Measurements from ENCODE around the gene MSI2.

MSI2 gene

GRCh38 chr17:57538736-57539456, 282.6 kb downstream of the MSI2 start (continued):
- peak; percentile 84 for TF ChIP-seq TSHZ2 (CRISPR knock-in tag; IDR thresholded peaks at IDR 0.05)
- TF ChIP-seq TOX (CRISPR knock-in tag; IDR thresholded peaks at IDR 0.05; ENCODE audit: borderline replicate concordance) = no peak
- peak; percentile 49; the same call in 1 of the 2 replicates for TF ChIP-seq ZFP3 (CRISPR knock-in tag; IDR thresholded peaks at IDR 0.05)
- TF ChIP-seq CREB5 (CRISPR knock-in tag; IDR thresholded peaks at IDR 0.05; ENCODE audit: low read depth) = peak; percentile 27; the same call in 1 of the 2 replicates
- no peak for TF ChIP-seq ZFP30 (CRISPR knock-in tag; IDR thresholded peaks at IDR 0.05)
- TF ChIP-seq CSDC2 (CRISPR knock-in tag; IDR thresholded peaks at IDR 0.05) = no peak
- peak; percentile 62 for TF ChIP-seq ZNF70 (CRISPR knock-in tag; IDR thresholded peaks at IDR 0.05)
- TF ChIP-seq GLIS3 (CRISPR knock-in tag; IDR thresholded peaks at IDR 0.05) = no peak

GRCh38 chr17:57539529-57540301, 283.4 kb downstream of the MSI2 start:
- TF ChIP-seq ZFP3 (CRISPR knock-in tag; IDR thresholded peaks at IDR 0.05) (0 out of 2 replicates have a peak, but pooled peaks have one; percentile 28), TSHZ2 (CRISPR knock-in tag; IDR thresholded peaks at IDR 0.05) (peak; percentile 35; the same call in 1 of the 2 replicates), CSRNP3 (CRISPR knock-in tag; IDR thresholded peaks at IDR 0.05) (0 out of 2 replicates have a peak, but pooled peaks have one; percentile 27), TCF4 (CRISPR knock-in tag; IDR thresholded peaks at IDR 0.05; ENCODE audit: borderline replicate concordance) (peak; percentile 16; the same call in 1 of the 2 replicates), BACH2 (CRISPR knock-in tag; IDR thresholded peaks at IDR 0.05; ENCODE audit: borderline replicate concordance) (no peak)
- ATAC-seq = no peak

GRCh38 chr17:57540596-57540995, 284.3 kb downstream of the MSI2 start:
- no peak for ATAC-seq
- no peak for TF ChIP-seq ZFP30 (CRISPR knock-in tag; IDR thresholded peaks at IDR 0.05)
- no peak for TF ChIP-seq TOX (CRISPR knock-in tag; IDR thresholded peaks at IDR 0.05; ENCODE audit: borderline replicate concordance)

GRCh38 chr17:57541049-57541448, 284.7 kb downstream of the MSI2 start:
- no peak for ATAC-seq
- no peak for TF ChIP-seq TCF4 (CRISPR knock-in tag; IDR thresholded peaks at IDR 0.05; ENCODE audit: borderline replicate concordance)
- no peak for TF ChIP-seq TOX (CRISPR knock-in tag; IDR thresholded peaks at IDR 0.05; ENCODE audit: borderline replicate concordance)
- no peak for TF ChIP-seq ZNF70 (CRISPR knock-in tag; IDR thresholded peaks at IDR 0.05)
- no peak for TF ChIP-seq ESRRG (CRISPR knock-in tag; IDR thresholded peaks at IDR 0.05)
- no peak for TF ChIP-seq PPARA (CRISPR knock-in tag; IDR thresholded peaks at IDR 0.05; ENCODE audit: borderline replicate concordance)
- TF ChIP-seq ZFP30 (CRISPR knock-in tag; IDR thresholded peaks at IDR 0.05) = no peak
- no peak for TF ChIP-seq BACH2 (CRISPR knock-in tag; IDR thresholded peaks at IDR 0.05; ENCODE audit: borderline replicate concordance)
- TF ChIP-seq CREB5 (CRISPR knock-in tag; IDR thresholded peaks at IDR 0.05; ENCODE audit: low read depth) = no peak
- TF ChIP-seq SNAI2 (CRISPR knock-in tag; IDR thresholded peaks at IDR 0.05) = no peak
- no peak for TF ChIP-seq ZFP3 (CRISPR knock-in tag; IDR thresholded peaks at IDR 0.05)
- TF ChIP-seq CSRNP3 (CRISPR knock-in tag; IDR thresholded peaks at IDR 0.05) = no peak
- TF ChIP-seq RARB (CRISPR knock-in tag; IDR thresholded peaks at IDR 0.05) = no peak
- no peak for TF ChIP-seq POU6F1 (CRISPR knock-in tag; IDR thresholded peaks at IDR 0.05; ENCODE audit: borderline replicate concordance, low read depth)
- TF ChIP-seq ZNF565 (CRISPR knock-in tag; conservative IDR thresholded peaks at IDR 0.05; ENCODE audit: low read depth) = no peak
- TF ChIP-seq GLIS3 (CRISPR knock-in tag; IDR thresholded peaks at IDR 0.05) = no peak
